Measurements from ENCODE around the gene ZFYVE21.

ZFYVE21 gene

GRCh38 chr14:103725739-103726395 lies 10.3 kb downstream of the ZFYVE21 start:
- no peak for DNase-seq (ENCODE audit: low read depth)
- no peak overlapping the region for H3K4me3 ChIP-seq (ENCODE audit: low read length)
- TF ChIP-seq CTCF (conservative IDR thresholded peaks at IDR 0.05; ENCODE audit: low read length): no peak

GRCh38 chr14:103726474-103726873 lies 10.9 kb downstream of the ZFYVE21 start:
- DNase-seq (ENCODE audit: low read depth): no peak
- no peak for TF ChIP-seq CTCF (conservative IDR thresholded peaks at IDR 0.05; ENCODE audit: low read length)
- H3K4me3 ChIP-seq (ENCODE audit: low read length): no peak overlapping the region

GRCh38 chr14:103727313-103727980 lies 11.8 kb downstream of the ZFYVE21 start:
- no peak overlapping the region for H3K4me3 ChIP-seq (ENCODE audit: low read length)
- TF ChIP-seq CTCF (conservative IDR thresholded peaks at IDR 0.05; ENCODE audit: low read length): no peak
- no peak for DNase-seq (ENCODE audit: low read depth)

- DNase-seq (ENCODE audit: low read depth): no peak
- no peak overlapping the region for H3K4me3 ChIP-seq (ENCODE audit: low read length)
- TF ChIP-seq CTCF (conservative IDR thresholded peaks at IDR 0.05; ENCODE audit: low read length): no peak
Measured at GRCh38 chr14:103728141-103728540, 12.5 kb downstream of the ZFYVE21 start.

GRCh38 chr14:103728721-103729120 lies 13.1 kb downstream of the ZFYVE21 start:
- H3K4me3 ChIP-seq (ENCODE audit: low read length): no peak overlapping the region
- DNase-seq (ENCODE audit: low read depth): no peak
- TF ChIP-seq CTCF (conservative IDR thresholded peaks at IDR 0.05; ENCODE audit: low read length): no peak

- no peak for TF ChIP-seq CTCF (conservative IDR thresholded peaks at IDR 0.05; ENCODE audit: low read length)
- H3K4me3 ChIP-seq (ENCODE audit: low read length): no peak overlapping the region
- no peak for DNase-seq (ENCODE audit: low read depth)
Measured at GRCh38 chr14:103729496-103730448, 14.2 kb downstream of the ZFYVE21 start.
